GM18526 (cell line): ENCODE measurements around the gene CLPTM1L.

Source experiments
- POLR2A ChIP-seq: IDR thresholded peaks from 3 replicates; pipeline ENCODE4 v1.6.1; 2011; ENCODE audit not compliant: insufficient read length; ENCODE audit errors: extremely low read depth

The CLPTM1L gene

DNA sequence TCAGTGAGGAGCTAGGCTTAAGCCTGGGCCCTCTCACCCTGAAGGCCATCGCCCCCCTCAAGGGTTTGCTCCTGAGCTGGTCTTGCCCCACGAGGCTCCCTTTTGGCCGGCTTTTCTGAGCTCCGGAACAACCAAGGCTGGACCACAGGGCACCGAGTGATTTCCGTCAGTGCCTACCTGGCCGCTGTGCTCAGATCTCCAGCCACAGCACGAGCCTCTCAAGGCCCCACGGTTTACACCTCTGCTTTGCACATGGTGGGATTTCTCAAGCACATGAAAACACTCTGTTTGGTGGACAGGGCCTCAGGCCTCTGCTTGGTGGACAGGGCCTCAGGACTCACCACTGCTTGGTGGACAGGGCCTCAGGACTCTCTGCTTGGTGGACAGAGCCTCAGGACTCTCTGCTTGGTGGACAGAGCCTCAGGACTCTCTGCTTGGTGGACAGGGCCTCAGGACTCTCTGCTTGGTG is 15.8 kb downstream of the CLPTM1L start:
- no peak for TF ChIP-seq POLR2A

- TF ChIP-seq POLR2A, result no peak
Observed at GRCh38 chr5:1325870-1326531, 18.9 kb downstream of the CLPTM1L start.

- no peak for TF ChIP-seq POLR2A
Observed at GRCh38 chr5:1325191-1325741, 19.6 kb downstream of the CLPTM1L start.

DNA sequence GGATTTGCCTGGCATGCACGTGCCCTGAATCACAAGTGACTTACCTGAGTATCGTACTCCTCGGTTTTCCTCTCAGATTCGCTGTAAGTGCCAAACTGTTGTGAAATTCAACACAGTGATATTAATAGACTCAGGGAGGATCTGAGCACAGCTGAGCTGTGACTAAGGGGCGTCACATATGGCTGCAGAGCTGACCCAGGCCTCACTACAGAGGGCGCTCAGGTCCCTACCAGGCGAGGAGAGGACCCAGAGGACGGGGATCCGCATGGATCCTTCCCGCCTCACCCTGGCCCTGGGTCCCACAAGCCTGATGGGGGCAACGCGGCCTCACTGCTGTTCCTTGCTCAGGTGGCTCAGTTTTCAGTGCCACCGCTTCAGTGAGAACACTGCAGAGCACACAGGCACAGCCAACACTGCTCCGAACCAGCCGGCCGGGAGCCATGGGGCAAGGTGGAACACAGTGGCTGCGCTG is 20.1 kb downstream of the CLPTM1L start:
- no peak for TF ChIP-seq POLR2A

GRCh38 chr5:1324301-1324700 is 20.6 kb downstream of the CLPTM1L start:
- TF ChIP-seq POLR2A, result no peak

DNA sequence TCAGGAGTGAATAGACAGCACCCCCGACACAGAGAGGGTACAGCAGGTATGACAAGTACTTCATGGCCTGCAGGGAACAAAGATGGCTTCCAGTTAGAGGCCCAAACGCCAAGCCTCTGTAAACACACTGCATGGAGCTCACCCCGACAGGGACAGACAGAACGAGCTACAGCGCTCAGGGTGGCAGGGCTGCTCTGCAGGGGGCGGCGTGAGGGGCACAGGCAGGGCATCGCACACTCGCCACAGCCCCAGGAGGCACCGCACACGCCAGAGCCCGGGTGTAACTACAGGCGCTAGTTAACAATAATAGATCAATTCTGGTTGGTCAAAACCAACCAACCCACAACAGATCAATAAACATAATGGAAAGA is 21.1 kb downstream of the CLPTM1L start:
- no peak for TF ChIP-seq POLR2A

- TF ChIP-seq POLR2A, result no peak
Observed at GRCh38 chr5:1322955-1323802, 21.7 kb downstream of the CLPTM1L start.

GRCh38 chr5:1322036-1322900 is 22.6 kb downstream of the CLPTM1L start:
- no peak for TF ChIP-seq POLR2A

- no peak for TF ChIP-seq POLR2A
Observed at GRCh38 chr5:1321576-1321975, 23.3 kb downstream of the CLPTM1L start.

DNA sequence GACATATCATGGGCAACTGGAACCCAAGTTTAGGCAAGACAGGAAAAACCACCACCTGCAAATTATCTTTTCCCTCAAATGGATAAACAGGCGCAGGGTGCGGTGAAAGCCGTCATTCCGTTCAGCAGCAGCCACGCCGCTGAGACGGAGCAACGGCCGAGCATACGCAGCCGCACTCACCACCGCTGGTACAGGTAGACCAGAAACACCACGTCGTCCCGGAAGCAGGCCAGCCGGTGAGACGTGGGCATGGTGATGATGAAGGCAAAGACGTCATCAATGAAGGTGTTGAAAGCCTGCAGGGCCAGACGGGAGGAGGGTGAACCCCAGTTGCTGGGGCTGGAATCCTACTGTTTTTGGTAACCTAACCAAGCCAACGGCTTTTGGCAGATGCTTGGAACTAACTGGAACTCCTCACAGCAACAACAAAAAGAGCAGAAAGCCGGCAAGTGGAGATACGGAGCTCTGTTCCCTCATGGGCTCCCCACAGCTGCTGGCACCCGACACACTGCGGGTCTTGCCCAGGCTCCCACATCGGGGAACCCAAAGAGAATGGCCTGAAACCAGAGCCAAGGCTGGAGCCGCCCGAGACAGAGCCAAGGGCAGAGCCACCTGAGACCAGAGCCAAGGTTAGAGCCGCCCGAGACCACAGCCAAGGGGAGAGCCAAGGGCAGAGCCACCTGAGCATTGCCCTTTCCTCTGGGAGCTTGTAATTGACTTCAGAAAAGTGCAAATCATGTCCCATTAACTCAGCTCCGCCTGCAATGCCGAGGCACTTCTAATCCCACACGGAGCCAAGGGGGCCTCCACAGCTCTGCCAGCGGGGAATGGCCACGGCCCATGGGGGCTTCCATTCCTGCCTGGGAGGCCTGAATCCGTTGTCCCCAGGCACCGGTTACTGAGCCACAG is 24.2 kb downstream of the CLPTM1L start:
- TF ChIP-seq POLR2A, result no peak

DNA sequence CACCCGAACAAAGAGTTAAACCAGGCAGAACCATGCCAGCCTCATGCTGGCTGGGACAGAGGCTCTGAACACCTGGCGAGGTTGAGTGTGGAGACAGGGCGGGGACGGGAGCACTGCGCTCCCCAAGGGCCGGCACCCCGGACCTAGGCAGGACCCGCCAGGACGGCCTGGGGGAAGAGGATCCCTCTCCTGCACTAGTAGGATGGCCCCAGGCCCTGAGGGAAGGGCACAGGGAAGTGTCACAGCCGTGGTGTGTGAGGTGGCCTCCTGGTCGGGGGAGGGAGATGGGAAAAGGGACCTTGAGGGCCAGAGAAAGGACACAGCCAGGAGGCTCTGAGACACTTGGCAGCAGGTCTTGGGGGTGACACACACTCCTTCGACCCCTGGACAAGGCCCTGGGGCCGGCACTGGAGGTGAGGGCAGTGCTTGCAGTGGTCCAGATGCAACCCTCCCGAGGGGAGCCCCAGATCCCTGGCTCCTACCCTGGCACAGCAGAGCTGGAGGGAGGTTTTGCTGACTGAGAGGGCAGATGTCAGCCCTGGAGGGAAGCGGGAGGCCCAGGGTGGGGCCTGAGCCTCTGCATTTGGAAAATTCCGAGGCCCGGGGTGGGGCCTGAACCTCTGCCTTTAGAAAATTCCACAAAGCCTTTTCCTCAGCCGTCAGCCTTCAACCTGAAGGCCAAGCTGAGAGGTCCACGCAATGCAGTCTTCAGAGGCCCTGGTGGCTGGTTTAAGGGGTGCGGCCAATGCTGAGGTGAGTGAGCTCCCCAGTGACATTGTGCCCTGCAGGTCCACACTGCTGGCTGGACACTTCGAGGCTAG is 25.3 kb downstream of the CLPTM1L start:
- no peak for TF ChIP-seq POLR2A

DNA sequence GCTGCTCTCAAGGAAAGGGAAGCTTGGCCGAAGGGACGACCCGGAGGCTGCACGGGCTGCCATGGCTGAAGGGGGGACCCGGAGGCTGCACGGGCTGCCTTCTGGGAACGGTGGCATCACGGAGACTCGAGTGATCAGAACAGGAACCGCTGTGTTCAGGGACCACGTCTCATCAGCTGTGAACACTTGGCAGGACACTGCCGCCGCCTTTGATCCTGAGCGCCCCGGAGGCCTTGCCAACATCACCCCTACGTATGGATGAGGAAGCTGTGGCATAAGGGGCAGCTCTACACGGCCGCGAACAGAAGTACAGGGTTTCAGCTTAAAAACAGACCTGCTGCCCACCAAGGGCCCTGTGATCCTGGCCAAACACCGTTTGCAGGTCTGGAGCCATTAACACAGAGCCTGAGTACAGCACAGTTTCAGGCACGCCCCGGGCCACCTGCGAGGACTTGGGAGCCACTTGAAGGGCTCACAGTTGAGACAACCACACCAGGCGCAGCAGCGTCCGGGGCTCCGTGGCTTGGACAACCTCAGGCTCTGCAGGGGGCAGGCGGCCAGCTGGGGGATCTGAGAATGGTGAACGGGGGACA is 26.1 kb downstream of the CLPTM1L start:
- TF ChIP-seq POLR2A, result no peak
